HG03095 (cell line): ENCODE results near the gene RASA3.
"Not testable (repeated sequence)": the region's sequence is repeated elsewhere in the genome, so short reads cannot be mapped to it uniquely, and the experiment has no call there.

Source experiments
- ATAC-seq: cut with Tn5 transposase; IDR thresholded peaks from one replicate; pipeline ENCODE4 v1.9.1; 2021; ENCODE audit warnings: moderate library complexity; ENCODE audit not compliant: unreplicated experiment

Gene RASA3

DNA sequence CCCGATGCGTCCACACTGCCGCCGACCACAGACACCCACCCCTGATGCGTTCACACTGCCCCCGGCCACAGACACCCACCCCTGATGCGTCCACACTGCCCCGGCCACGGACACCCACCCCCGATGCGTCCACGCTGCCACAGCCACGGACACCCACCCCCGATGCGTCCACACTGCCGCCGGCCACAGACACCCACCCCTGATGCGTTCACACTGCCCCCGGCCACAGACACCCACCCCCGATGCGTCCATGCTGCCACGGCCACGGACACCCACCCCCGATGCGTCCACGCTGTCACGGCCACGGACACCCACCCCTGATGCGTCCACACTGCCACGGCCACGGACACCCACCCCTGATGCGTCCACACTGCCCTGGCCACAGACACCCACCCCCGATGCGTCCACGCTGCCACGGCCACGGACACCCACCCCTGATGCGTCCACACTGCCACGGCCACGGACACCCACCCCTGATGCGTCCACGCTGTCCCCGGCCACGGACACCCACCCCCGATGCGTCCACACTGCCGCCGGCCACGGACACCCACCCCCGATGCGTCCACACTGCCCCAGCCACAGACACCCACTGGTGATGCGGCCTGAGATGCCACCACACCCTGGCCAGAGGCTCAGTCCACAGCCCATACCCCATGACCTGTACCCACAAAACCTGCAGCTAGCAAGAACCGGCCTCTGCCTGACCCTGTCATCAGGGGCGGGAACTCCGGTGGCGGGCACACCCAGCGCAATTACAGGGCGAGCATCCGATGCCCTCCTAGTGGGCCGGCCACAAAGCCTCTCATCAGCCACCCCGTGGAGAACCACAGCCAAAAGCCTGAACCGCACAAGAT lies 28.4 kb downstream of the RASA3 start:
- ATAC-seq, result no peak

DNA sequence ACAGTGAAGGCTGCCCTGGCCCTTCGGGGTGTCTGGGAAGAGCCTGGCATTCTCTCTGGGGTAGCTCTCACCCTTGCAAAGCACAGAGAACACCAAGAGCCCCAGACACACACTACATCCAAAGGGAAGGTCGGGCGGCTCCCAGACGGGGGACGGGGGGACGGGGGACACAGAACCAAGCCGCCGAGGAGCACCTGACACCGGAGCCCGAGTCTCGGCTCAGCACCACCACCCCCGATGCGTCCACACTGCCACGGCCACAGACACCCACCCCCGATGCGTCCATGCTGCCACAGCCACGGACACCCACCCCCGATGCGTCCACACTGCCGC lies 29.2 kb downstream of the RASA3 start:
- not testable (repeated sequence) for ATAC-seq

- ATAC-seq, result no peak
Measured at GRCh38 chr13:114102521-114103288, 29.7 kb downstream of the RASA3 start.

DNA sequence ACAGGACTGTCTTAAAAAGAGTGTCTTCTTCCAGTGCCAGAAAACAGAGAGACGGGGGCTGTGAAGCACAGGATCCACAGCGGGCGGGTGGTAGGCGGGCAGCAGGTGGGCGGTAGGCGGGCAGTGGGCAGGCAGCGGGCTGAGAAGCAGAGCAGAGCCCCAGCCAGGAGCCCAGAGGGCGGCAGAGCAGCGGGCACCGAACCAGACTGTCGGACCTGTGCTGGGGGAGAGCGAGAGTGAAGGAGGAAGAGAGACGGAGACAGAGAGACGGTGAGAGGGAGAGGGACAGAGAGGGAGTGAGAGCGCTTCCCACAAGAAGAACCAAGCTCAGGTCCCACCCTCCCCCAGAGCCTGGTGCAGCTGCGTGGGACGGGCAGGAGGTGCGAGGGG lies 30.3 kb downstream of the RASA3 start:
- no peak for ATAC-seq

- no peak for ATAC-seq
Measured at GRCh38 chr13:114101358-114102130, 30.9 kb downstream of the RASA3 start.

- no peak for ATAC-seq
Measured at GRCh38 chr13:114100446-114101357, 31.7 kb downstream of the RASA3 start.

DNA sequence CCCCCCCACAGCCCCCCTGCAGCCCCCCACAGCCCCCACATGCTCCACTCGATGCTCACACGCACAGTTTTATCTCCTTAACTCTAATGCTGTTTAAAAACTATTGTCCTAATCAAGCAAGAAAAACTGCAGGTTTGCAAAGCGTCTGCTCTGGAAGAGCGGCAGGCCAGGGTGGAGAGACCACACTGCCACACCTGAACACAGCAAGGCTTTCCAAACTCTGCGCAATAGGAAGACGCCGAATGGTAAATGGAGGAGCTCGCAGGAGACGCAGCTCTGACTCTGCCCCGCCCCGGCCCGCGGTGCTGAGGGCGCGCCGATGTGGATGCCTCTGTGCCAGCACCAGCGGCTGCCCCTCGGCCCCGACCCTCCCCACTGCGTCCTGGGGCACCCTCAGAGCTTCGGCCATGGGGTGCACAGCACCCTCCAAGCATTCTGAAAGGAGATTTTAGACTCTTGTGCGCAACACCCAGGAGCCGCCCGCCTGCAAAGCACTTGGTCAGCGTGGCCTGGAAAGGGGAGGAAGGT lies 32.4 kb downstream of the RASA3 start:
- no peak for ATAC-seq

- ATAC-seq, result no peak
Measured at GRCh38 chr13:114099191-114099590, 33.2 kb downstream of the RASA3 start.

DNA sequence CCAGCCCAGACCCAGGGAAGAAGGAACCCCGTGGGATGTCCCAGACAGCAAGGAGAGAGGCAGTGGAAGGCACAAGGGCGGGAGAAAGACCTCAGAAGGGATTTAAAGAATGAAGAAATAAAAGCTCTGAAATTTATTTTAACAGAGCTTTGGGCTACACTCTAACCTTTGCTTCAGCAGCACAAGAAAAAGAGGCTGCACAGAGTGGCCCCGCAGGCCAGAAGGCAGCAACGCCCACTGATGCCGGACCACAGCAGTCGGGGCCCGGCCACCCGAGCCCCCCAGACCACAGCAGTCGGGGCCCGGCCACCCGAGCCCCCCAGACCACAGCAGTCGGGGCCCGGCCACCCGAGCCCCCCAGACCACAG lies 33.8 kb downstream of the RASA3 start:
- not testable (repeated sequence) for ATAC-seq

DNA sequence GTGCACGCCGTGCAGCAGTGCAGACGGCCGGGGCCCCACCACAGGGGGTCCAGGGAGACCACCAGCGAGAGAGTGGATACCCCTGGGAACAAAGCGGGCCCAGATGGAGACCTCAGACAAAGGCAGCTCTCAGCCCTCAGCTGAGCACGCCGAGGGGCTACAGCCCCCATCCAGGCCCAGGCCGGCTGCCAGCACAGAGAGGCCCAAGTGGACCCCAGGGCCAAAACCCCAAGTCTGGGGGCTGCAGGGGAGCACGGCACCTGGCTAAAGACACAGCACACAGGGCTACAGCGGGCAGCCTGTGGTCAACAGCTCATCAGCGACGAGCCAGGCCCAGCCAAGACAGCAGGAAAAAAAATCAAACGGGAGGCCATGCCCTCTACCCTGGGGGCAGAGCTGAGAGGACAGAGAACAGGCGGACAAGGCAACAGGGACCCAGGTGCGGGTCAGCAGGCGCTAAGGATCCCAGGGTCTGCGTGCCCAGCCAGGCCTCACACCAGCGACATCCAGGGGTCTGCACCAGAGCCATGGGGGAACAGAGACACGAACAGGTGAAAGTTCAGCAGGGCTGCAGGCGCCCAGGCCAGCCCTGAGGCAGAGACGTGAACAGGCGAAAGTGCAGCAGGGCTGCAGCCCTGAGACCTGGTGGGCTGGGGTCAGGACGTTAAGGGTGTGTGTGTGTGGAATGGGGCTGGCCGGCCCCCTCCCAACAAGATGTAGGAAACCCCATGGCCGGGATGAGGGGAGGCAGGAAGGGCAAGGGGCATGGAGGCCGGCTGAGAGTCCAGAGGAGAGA lies 34.3 kb downstream of the RASA3 start:
- no peak for ATAC-seq

DNA sequence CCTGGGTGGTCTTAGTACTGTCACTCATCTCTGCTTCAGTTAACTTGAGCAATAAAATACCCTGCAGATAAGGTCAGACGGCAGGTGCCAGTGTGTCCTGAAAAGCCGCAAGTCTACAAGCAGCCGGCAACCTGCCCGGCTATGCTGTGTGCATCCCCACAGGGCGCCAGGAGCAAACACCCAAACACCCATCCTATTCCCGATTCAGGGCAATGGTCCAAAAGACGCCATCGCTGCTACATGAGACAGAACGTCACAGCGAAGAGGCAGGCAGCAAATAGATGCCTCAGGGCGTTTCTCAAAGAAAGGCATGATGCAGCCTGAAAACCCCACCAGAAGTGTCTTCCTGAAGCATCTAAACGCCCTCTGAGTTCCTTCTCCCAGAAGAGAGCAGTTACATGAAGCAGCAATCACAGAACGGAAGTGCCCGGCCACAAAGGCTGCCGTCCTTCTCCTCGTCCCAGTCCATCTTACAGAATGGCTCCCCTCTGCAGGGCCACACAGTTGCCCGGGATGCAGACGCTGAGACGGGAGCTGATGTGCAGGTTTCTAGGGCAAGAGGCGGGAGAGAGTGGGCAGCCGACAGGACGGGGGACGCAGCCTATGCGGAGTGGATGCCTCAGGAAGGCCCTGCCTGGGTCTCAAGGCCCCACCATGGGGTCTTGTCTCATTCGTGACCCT lies 35.1 kb downstream of the RASA3 start:
- no peak for ATAC-seq

GRCh38 chr13:114096811-114097211 lies 35.6 kb downstream of the RASA3 start:
- no peak for ATAC-seq

GRCh38 chr13:114096031-114096485 lies 36.4 kb downstream of the RASA3 start:
- no peak for ATAC-seq

GRCh38 chr13:114095486-114095885 lies 36.9 kb downstream of the RASA3 start:
- ATAC-seq, result no peak

GRCh38 chr13:114093118-114093517 lies 39.3 kb downstream of the RASA3 start:
- ATAC-seq, result no peak

- ATAC-seq, result no peak
Measured at GRCh38 chr13:114092468-114092867, 40.0 kb downstream of the RASA3 start.

DNA sequence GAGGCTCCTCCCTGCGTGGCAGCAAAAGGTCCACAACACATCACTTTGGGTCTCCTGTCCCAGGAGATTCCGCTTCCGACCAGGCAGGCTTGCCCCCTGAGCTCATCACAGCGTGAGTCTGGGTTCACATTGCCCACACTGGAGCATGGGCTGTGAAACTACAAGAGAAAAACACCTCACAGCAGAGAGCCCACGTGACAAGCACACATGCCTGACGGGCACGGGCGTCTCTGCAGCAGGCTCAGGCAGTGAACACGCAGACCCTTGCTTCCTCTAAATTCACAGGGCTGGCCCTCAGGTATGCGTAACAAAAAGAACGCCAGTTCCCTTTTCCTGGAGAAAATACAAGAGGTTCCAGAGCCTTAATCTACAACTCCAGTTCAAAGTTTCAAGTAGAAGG lies 41.9 kb downstream of the RASA3 start:
- no peak for ATAC-seq

DNA sequence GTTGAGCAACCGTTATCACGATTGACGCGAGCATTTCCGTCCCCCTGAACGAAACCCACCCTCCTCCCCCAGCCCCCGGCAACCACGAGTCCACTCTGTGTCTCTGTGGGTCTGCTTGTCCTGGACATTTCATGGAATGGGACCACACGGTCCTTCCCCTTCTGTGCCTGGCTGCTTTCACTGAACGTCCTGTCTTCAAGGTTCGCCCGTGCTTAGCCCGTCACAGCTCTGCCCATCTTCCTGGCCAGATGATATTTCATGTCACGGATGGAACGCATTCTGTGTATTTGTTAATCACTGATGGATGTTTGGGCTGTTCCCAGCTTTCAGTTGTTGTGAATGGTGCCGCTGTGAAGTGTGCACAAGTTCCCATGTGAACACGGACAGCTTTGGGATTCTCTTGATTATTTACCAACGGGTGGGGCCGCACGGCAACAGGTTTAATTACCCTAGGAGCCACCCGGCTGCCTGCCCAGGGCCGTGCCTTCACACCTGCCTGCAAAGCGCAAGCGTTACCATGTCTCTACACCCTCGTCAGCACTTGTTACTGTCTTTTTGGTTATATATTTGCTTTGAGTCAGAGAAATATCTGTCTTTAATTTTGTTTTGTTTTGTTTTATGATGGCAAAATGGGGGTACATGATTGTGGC lies 42.5 kb downstream of the RASA3 start:
- ATAC-seq, result no peak
